SK-N-SH treated with all-trans-retinoic acid at 6 μM for 48 hours (cell line): ENCODE data around the gene LHFPL2.
A peak's percentile ranks its signal among the peaks of the same experiment; 100 is the strongest.

Experiments
- ATAC-seq: fragments of 200-7000 bp; cut with Tn5 transposase; 3 replicates; pipeline ENCODE4 v1.9.1; 2020; ENCODE audit warnings: mild to moderate bottlenecking, moderate library complexity
- ARNTL ChIP-seq: fragments of 450-650 bp; formaldehyde crosslinking; IDR thresholded peaks from 2 replicates; pipeline ENCODE4 v1.5.0; 2020; ENCODE audit warnings: low read depth, mild to moderate bottlenecking, moderate library complexity, borderline replicate concordance
- BACH2 ChIP-seq: fragments of 250-450 bp; sonication (Bioruptor Pico); IDR thresholded peaks from 2 replicates; pipeline ENCODE4 v1.9.0; 2021; ENCODE audit warnings: mild to moderate bottlenecking, borderline replicate concordance
- CSDC2 ChIP-seq: fragments of 250-450 bp; sonication (Bioruptor Pico); IDR thresholded peaks from 2 replicates; pipeline ENCODE4 v1.5.0; 2020; ENCODE audit warnings: mild to moderate bottlenecking, moderate library complexity
- ESRRG ChIP-seq: fragments of 250-450 bp; sonication (Bioruptor Pico); IDR thresholded peaks from 2 replicates; pipeline ENCODE4 v1.6.1; 2021; ENCODE audit warnings: mild to moderate bottlenecking
- GLIS3 ChIP-seq: fragments of 250-450 bp; sonication (Bioruptor Pico); IDR thresholded peaks from 2 replicates; pipeline ENCODE4 v1.5.0; 2020; ENCODE audit warnings: mild to moderate bottlenecking, moderate library complexity
- ISL1 ChIP-seq: fragments of 250-450 bp; sonication (Bioruptor Pico); IDR thresholded peaks from 2 replicates; pipeline ENCODE4 v2.1.2; 2022; ENCODE audit warnings: mild to moderate bottlenecking, moderate library complexity
- OSR1 ChIP-seq: fragments of 250-450 bp; sonication (Bioruptor Pico); IDR thresholded peaks from 2 replicates; pipeline ENCODE4 v1.8.0; 2022; ENCODE audit warnings: moderate library complexity, mild to moderate bottlenecking, inconsistent platforms
- PPARA ChIP-seq: fragments of 250-450 bp; sonication (Bioruptor Pico); IDR thresholded peaks from 2 replicates; pipeline ENCODE4 v1.5.0; 2020; ENCODE audit warnings: mild to moderate bottlenecking, borderline replicate concordance
- RARB ChIP-seq: fragments of 250-450 bp; sonication (Bioruptor Pico); IDR thresholded peaks from 2 replicates; pipeline ENCODE4 v1.8.0; 2021; ENCODE audit warnings: mild to moderate bottlenecking, moderate library complexity
- SNAI2 ChIP-seq: fragments of 250-450 bp; sonication (Bioruptor Pico); IDR thresholded peaks from 2 replicates; pipeline ENCODE4 v1.5.0; 2020; ENCODE audit warnings: mild to moderate bottlenecking, moderate library complexity
- TCF4 ChIP-seq: fragments of 250-450 bp; sonication (Bioruptor Pico); IDR thresholded peaks from 2 replicates; pipeline ENCODE4 v1.8.0; 2021; ENCODE audit warnings: mild to moderate bottlenecking, moderate library complexity, borderline replicate concordance
- TOX ChIP-seq: fragments of 250-450 bp; sonication (Bioruptor Pico); IDR thresholded peaks from 2 replicates; pipeline ENCODE4 v1.8.0; 2021; ENCODE audit warnings: mild to moderate bottlenecking, moderate library complexity, borderline replicate concordance
- ZC3H10 ChIP-seq: fragments of 250-450 bp; sonication (Bioruptor Pico); IDR thresholded peaks from 2 replicates; pipeline ENCODE4 v1.5.1; 2021; ENCODE audit warnings: mild to moderate bottlenecking, moderate library complexity
- ZFP3 ChIP-seq: fragments of 250-450 bp; sonication (Bioruptor Pico); IDR thresholded peaks from 2 replicates; pipeline ENCODE4 v1.5.0; 2020; ENCODE audit warnings: mild to moderate bottlenecking, moderate library complexity
- ZFP30 ChIP-seq: fragments of 450-650 bp; formaldehyde crosslinking; IDR thresholded peaks from 2 replicates; pipeline ENCODE4 v1.5.0; 2022; ENCODE audit warnings: mild to moderate bottlenecking, moderate library complexity
- ZNF565 ChIP-seq: fragments of 450-650 bp; formaldehyde crosslinking; conservative IDR thresholded peaks from 2 replicates; pipeline ENCODE4 v1.5.0; 2020; ENCODE audit warnings: low read depth, mild to moderate bottlenecking, moderate library complexity
- ZNF70 ChIP-seq: fragments of 450-650 bp; formaldehyde crosslinking; IDR thresholded peaks from 2 replicates; pipeline ENCODE4 v1.5.0; 2020; ENCODE audit warnings: mild to moderate bottlenecking, moderate library complexity
- ZNF8 ChIP-seq: fragments of 450-650 bp; formaldehyde crosslinking; IDR thresholded peaks from 2 replicates; pipeline ENCODE4 v1.5.0; 2020; ENCODE audit warnings: mild to moderate bottlenecking, moderate library complexity
- TF ChIP-seq, protein P1 (sequence below): fragments of 250-450 bp; sonication (Bioruptor Pico); IDR thresholded peaks from 2 replicates; pipeline ENCODE4 v1.5.0; 2020; ENCODE audit warnings: mild to moderate bottlenecking, moderate library complexity
- TF ChIP-seq, protein P2 (sequence below): fragments of 250-450 bp; sonication (Bioruptor Pico); IDR thresholded peaks from 2 replicates; pipeline ENCODE4 v1.5.1; 2021; ENCODE audit warnings: mild to moderate bottlenecking, moderate library complexity
- TF ChIP-seq, protein P3 (sequence below): fragments of 250-450 bp; sonication (Bioruptor Pico); IDR thresholded peaks from 2 replicates; pipeline ENCODE4 v1.5.1; 2020; ENCODE audit warnings: low read depth, mild to moderate bottlenecking, moderate library complexity
- TF ChIP-seq, protein P4 (sequence below): fragments of 250-450 bp; sonication (Bioruptor Pico); IDR thresholded peaks from 2 replicates; pipeline ENCODE4 v1.8.0; 2020; ENCODE audit warnings: mild to moderate bottlenecking, moderate library complexity, borderline replicate concordance

LHFPL2 gene

DNA sequence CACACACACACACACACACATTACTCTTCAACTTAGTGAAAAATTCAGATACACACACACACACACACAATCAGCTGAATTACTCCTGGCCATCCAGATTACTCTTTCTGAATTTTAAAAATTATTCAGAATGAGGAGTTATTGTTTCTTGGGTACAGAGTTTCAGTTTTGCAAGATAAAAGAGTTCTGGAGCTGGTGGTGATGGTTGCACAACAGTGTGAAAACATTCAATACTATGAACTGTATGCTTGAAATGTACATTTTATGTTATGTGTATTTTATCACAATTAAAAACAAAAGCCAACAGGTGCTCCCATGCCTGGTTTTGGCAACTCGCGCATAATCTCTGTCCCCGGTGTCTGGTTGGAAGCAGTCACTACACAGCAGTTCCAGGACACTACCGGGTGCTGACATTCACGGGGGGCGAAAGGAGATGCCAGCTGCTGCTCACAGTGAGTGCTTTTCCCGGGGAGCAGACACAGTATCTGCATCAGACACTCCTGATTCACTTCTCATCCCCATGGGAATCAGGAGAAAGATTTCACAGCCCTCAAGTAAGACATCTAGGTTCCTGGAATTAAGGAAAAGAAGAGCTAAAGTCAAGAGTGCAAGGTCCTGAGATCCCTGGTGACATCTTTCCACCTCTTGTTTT is 55.7 kb downstream of the LHFPL2 start:
- ATAC-seq: no peak
- TF ChIP-seq ZFP30 (CRISPR knock-in tag): no peak
- TF ChIP-seq ZNF565: no peak
- no peak for TF ChIP-seq SNAI2
- no peak for TF ChIP-seq ZNF70 (CRISPR knock-in tag)
- no peak; the same call in 1 of the 2 replicates for TF ChIP-seq CSDC2 (CRISPR knock-in tag)
- TF ChIP-seq TCF4 (CRISPR knock-in tag): no peak
- TF ChIP-seq ZNF8 (CRISPR knock-in tag): no peak
- TF ChIP-seq, protein P1, sequence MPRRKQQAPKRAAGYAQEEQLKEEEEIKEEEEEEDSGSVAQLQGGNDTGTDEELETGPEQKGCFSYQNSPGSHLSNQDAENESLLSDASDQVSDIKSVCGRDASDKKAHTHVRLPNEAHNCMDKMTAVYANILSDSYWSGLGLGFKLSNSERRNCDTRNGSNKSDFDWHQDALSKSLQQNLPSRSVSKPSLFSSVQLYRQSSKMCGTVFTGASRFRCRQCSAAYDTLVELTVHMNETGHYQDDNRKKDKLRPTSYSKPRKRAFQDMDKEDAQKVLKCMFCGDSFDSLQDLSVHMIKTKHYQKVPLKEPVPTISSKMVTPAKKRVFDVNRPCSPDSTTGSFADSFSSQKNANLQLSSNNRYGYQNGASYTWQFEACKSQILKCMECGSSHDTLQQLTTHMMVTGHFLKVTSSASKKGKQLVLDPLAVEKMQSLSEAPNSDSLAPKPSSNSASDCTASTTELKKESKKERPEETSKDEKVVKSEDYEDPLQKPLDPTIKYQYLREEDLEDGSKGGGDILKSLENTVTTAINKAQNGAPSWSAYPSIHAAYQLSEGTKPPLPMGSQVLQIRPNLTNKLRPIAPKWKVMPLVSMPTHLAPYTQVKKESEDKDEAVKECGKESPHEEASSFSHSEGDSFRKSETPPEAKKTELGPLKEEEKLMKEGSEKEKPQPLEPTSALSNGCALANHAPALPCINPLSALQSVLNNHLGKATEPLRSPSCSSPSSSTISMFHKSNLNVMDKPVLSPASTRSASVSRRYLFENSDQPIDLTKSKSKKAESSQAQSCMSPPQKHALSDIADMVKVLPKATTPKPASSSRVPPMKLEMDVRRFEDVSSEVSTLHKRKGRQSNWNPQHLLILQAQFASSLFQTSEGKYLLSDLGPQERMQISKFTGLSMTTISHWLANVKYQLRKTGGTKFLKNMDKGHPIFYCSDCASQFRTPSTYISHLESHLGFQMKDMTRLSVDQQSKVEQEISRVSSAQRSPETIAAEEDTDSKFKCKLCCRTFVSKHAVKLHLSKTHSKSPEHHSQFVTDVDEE: no peak
- TF ChIP-seq PPARA: no peak
- TF ChIP-seq RARB (CRISPR knock-in tag): no peak
- TF ChIP-seq GLIS3 (CRISPR knock-in tag): no peak
- no peak for TF ChIP-seq ARNTL (CRISPR knock-in tag)
- TF ChIP-seq ESRRG (CRISPR knock-in tag): no peak
- TF ChIP-seq TOX: no peak
- no peak for TF ChIP-seq ISL1 (CRISPR knock-in tag)
- TF ChIP-seq, all 23 proteins: peak for 0

DNA sequence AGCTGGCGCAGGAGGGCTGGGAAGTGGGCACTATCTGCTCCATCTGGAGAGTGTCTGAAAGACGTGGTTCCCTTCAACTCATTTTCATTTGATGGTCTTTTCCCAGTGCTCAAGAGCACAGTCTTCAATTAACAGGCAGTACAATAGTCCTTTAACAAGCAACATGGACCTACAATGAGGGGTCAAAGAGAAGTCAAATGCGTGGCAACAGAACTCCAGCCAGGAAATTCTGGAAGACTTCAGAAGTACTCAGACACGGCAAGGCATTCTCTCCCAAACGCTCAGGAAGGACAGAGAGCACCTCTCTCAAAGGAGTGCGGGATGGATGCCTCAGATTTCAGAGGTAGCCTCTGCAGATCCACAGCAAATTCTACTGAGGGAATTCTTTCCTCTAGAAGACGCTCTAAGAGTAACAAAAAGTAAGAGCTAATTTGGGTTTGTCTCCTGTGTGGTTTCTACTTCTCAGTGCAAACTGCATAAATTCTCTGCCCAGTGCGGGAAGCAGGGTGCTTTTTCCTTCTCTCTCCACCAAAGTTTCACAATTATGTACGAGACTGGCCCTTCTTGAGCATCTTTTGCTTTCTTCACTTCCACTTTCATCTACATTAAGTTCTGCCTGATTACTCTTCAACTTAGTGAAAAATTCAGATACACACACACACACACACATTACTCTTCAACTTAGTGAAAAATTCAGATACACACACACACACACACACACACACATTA is 56.4 kb downstream of the LHFPL2 start:
- TF ChIP-seq ZFP3 (CRISPR knock-in tag) (peak; percentile 69), ZC3H10 (CRISPR knock-in tag) (no peak), ESRRG (CRISPR knock-in tag) (no peak)
- no peak; the same call in 2 of the 3 replicates for ATAC-seq

DNA sequence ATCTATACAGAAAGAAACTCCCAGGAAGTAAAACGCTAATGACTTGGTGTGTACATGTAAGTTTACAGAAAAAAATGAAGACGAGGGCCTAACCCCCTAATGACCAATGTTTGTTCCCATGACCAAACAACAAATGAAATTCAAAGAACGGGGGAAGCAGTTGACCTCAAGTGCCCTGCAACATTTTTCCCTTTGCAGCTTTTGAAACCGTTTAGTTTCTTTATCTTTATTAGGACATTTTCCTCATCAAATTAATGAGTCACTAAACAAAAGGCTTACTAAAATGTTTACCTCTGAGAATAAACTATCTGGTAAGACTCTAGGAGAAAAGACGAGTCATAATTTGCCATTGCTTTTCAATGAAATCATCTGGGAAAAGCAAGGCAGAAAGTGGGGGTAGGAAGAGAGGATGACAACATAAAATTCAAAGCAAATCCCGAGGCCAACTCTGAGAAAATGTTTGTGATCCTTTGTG is 57.4 kb downstream of the LHFPL2 start:
- ATAC-seq: no peak
- TF ChIP-seq ISL1 (CRISPR knock-in tag) (peak; percentile 76), ARNTL (CRISPR knock-in tag) (no peak), PPARA (no peak), ZFP30 (CRISPR knock-in tag) (no peak), CSDC2 (CRISPR knock-in tag) (0 out of 2 replicates have a peak, but pooled peaks have one; percentile 28), RARB (CRISPR knock-in tag) (no peak), BACH2 (CRISPR knock-in tag) (no peak), ZC3H10 (CRISPR knock-in tag) (no peak), OSR1 (CRISPR knock-in tag) (no peak)
- TF ChIP-seq, protein P2, sequence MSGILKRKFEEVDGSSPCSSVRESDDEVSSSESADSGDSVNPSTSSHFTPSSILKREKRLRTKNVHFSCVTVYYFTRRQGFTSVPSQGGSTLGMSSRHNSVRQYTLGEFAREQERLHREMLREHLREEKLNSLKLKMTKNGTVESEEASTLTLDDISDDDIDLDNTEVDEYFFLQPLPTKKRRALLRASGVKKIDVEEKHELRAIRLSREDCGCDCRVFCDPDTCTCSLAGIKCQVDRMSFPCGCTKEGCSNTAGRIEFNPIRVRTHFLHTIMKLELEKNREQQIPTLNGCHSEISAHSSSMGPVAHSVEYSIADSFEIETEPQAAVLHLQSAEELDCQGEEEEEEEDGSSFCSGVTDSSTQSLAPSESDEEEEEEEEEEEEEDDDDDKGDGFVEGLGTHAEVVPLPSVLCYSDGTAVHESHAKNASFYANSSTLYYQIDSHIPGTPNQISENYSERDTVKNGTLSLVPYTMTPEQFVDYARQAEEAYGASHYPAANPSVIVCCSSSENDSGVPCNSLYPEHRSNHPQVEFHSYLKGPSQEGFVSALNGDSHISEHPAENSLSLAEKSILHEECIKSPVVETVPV (CRISPR knock-in tag): no peak
- TF ChIP-seq, protein P3, sequence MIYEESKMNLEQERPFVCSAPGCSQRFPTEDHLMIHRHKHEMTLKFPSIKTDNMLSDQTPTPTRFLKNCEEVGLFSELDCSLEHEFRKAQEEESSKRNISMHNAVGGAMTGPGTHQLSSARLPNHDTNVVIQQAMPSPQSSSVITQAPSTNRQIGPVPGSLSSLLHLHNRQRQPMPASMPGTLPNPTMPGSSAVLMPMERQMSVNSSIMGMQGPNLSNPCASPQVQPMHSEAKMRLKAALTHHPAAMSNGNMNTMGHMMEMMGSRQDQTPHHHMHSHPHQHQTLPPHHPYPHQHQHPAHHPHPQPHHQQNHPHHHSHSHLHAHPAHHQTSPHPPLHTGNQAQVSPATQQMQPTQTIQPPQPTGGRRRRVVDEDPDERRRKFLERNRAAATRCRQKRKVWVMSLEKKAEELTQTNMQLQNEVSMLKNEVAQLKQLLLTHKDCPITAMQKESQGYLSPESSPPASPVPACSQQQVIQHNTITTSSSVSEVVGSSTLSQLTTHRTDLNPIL (CRISPR knock-in tag): peak; percentile 56; the same call in 1 of the 2 replicates
- TF ChIP-seq, protein P4, sequence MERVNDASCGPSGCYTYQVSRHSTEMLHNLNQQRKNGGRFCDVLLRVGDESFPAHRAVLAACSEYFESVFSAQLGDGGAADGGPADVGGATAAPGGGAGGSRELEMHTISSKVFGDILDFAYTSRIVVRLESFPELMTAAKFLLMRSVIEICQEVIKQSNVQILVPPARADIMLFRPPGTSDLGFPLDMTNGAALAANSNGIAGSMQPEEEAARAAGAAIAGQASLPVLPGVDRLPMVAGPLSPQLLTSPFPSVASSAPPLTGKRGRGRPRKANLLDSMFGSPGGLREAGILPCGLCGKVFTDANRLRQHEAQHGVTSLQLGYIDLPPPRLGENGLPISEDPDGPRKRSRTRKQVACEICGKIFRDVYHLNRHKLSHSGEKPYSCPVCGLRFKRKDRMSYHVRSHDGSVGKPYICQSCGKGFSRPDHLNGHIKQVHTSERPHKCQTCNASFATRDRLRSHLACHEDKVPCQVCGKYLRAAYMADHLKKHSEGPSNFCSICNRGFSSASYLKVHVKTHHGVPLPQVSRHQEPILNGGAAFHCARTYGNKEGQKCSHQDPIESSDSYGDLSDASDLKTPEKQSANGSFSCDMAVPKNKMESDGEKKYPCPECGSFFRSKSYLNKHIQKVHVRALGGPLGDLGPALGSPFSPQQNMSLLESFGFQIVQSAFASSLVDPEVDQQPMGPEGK (CRISPR knock-in tag): no peak
